Lower lobe of right lung (tissue), 2 donors: ENCODE results near the gene MICAL2. TPM values are rescaled to one million over a fixed set of nuclear protein-coding genes. Genes with fewer than 3 reads are reported as not detected.
A peak's percentile ranks its signal among the peaks of the same experiment; 100 is the strongest.

Source experiments
- ATAC-seq, 2 donors: fragments of 200-7000 bp; cut with Tn5 transposase; one replicate each; pipeline ENCODE4 v1.9.1; 2020 to 2022; ENCODE audit warnings: mild to moderate bottlenecking in 2 of 2, moderate library complexity in 2 of 2
- DNase-seq: peaks from one replicate; pipeline ENCODE4 v3.0.0-alpha.2; 2020
- H3K27ac ChIP-seq: fragments of 200-600 bp; one replicate; pipeline ENCODE4 v1.8.0; 2022
- H3K27me3 ChIP-seq: fragments of 200-600 bp; one replicate; pipeline ENCODE4 v1.8.0; 2022; ENCODE audit warnings: low read depth
- H3K36me3 ChIP-seq: fragments of 200-600 bp; one replicate; pipeline ENCODE4 v1.8.0; 2022; ENCODE audit warnings: mild to moderate bottlenecking
- H3K4me1 ChIP-seq: fragments of 200-600 bp; one replicate; pipeline ENCODE4 v1.8.0; 2022
- H3K4me3 ChIP-seq: fragments of 200-600 bp; one replicate; pipeline ENCODE4 v1.8.0; 2022; ENCODE audit warnings: mild to moderate bottlenecking
- H3K9me3 ChIP-seq: fragments of 200-600 bp; one replicate; pipeline ENCODE4 v1.8.0; 2022
- CTCF ChIP-seq: fragments of 200-600 bp; IDR thresholded peaks from one replicate; pipeline ENCODE4 v1.8.0; 2022; ENCODE audit warnings: antibody characterized with exemption, mild to moderate bottlenecking
- intact Hi-C: fragments of 100-400 bp; cut with DNase I; formaldehyde crosslinking; loops from one replicate; pipeline ENCODE4 v1.11.0; 2022
- total RNA-seq: library from RNA; stranded (reverse); fragmentation: NEBNext Ultra II Directional; extraction: Animal tissue kit (Norgen Biotek cat#: 25700); gene quantifications from one replicate; pipeline ENCODE4 v1.2.1, GENCODE V29; 2021
- donor health status: DM: no; HTN: yes; CAD: no; lungs with severe emphysema.

The MICAL2 gene
- total RNA-seq, 1 donor from 2014 or later: 127 TPM

GRCh38 chr11:12098601-12099000, 11.8 kb upstream of the MICAL2 start:
- TF ChIP-seq CTCF: no peak
- peaks cover 49% of the 10 kb centered on the region for H3K4me1 ChIP-seq
- H3K36me3 ChIP-seq: no peaks in the 10 kb centered on the region
- no peaks in the 10 kb centered on the region for H3K9me3 ChIP-seq
- ATAC-seq (no peak), DNase-seq (no peak)
- no peaks in the 10 kb centered on the region for H3K27me3 ChIP-seq
- intact Hi-C loops: no loop called here
- no peak overlapping the region for H3K27ac ChIP-seq
- no peak overlapping the region for H3K4me3 ChIP-seq

GRCh38 chr11:12099132-12099873, 11.1 kb upstream of the MICAL2 start:
- DNase-seq (no peak), ATAC-seq (no peak)
- H3K36me3 ChIP-seq: no peaks in the 10 kb centered on the region
- no peaks in the 10 kb centered on the region for H3K27me3 ChIP-seq
- H3K9me3 ChIP-seq: no peaks in the 10 kb centered on the region
- no peak for TF ChIP-seq CTCF
- no peak overlapping the region for H3K27ac ChIP-seq
- peaks cover 54% of the 10 kb centered on the region for H3K4me1 ChIP-seq
- H3K4me3 ChIP-seq: no peak overlapping the region
- intact Hi-C loops: no loop called here

GRCh38 chr11:12100429-12100828, 10.0 kb upstream of the MICAL2 start:
- DNase-seq: no peak
- peak overlapping the region; percentile 6 for H3K27ac ChIP-seq
- no peak for ATAC-seq

GRCh38 chr11:12100841-12101242, 9.5 kb upstream of the MICAL2 start:
- H3K36me3 ChIP-seq: no peaks in the 10 kb centered on the region
- DNase-seq (peak; percentile 79), ATAC-seq (peak; percentile 79 to 84)
- H3K9me3 ChIP-seq: no peaks in the 10 kb centered on the region
- H3K27ac ChIP-seq: peak overlapping the region; percentile 6
- no peak overlapping the region for H3K4me3 ChIP-seq
- intact Hi-C loops: no loop called here
- no peak for TF ChIP-seq CTCF
- H3K27me3 ChIP-seq: no peaks in the 10 kb centered on the region
- peaks cover 43% of the 10 kb centered on the region for H3K4me1 ChIP-seq

More at GRCh38 chr11:12100429-12100828, 10.0 kb upstream of the MICAL2 start:
- Histone ChIP-seq H3K4me1 (peaks cover 45% of the 10 kb centered on the region), H3K36me3 (no peaks in the 10 kb centered on the region), H3K4me3 (no peak overlapping the region), H3K9me3 (no peaks in the 10 kb centered on the region), H3K27me3 (no peaks in the 10 kb centered on the region)
- intact Hi-C loops: no loop called here
- TF ChIP-seq CTCF: no peak

- Histone ChIP-seq H3K4me3 (no peak overlapping the region), H3K27me3 (no peaks in the 10 kb centered on the region), H3K4me1 (peaks cover 43% of the 10 kb centered on the region), H3K27ac (no peak overlapping the region), H3K36me3 (no peaks in the 10 kb centered on the region), H3K9me3 (no peaks in the 10 kb centered on the region)
- intact Hi-C loops: no loop called here
- ATAC-seq (peak in 1 of 2 donors; percentile 12), DNase-seq (no peak)
- TF ChIP-seq CTCF: no peak
Observed at GRCh38 chr11:12101318-12101717, 9.1 kb upstream of the MICAL2 start.
